OCI-LY3 (cell line): ENCODE results near the gene OSBPL3.

ENCODE experiments used
- H2AFZ ChIP-seq: fragments of 200-600, 300-600 bp; shearing (Covaris generic); 2 replicates; pipeline ENCODE4 v1.6.0; 2014; ENCODE audit warnings: antibody characterized with exemption, low read depth, low read length
- H3K27ac ChIP-seq: fragments of 200-600, 300-600 bp; sonication (generic); 2 replicates; pipeline ENCODE4 v1.5.1; 2014; ENCODE audit warnings: mild to moderate bottlenecking, low read length, moderate library complexity, mixed read lengths
- H3K27me3 ChIP-seq: fragments of 200-600, 300-600 bp; sonication (generic); 2 replicates; pipeline ENCODE4 v1.6.1; 2014; ENCODE audit warnings: low read depth, low read length, mixed read lengths
- H3K36me3 ChIP-seq: fragments of 200-600, 300-600 bp; sonication (generic); replicated peaks from 2 replicates; pipeline ENCODE3; 2014; ENCODE audit warnings: low read depth, low read length, mixed read lengths
- H3K4me1 ChIP-seq: fragments of 300-600, 200-600 bp; sonication (generic); 2 replicates; pipeline ENCODE4 v1.6.1; 2014; ENCODE audit warnings: low read length, mixed read lengths
- H3K4me2 ChIP-seq: fragments of 200-600, 300-600 bp; sonication (generic); 2 replicates; pipeline ENCODE4 v1.6.1; 2014; ENCODE audit warnings: low read length, mixed read lengths
- H3K4me3 ChIP-seq: fragments of 300-600, 200-600 bp; sonication (generic); 2 replicates; pipeline ENCODE4 v1.5.1; 2014; ENCODE audit warnings: antibody characterized with exemption, mild to moderate bottlenecking, low read length, moderate library complexity
- H3K79me2 ChIP-seq: fragments of 300-600, 200-600 bp; shearing (Covaris generic); 2 replicates; pipeline ENCODE4 v1.6.1; 2014; ENCODE audit warnings: mild to moderate bottlenecking, low read length, mixed read lengths
- H3K9ac ChIP-seq: fragments of 300-600, 200-600 bp; shearing (Covaris generic); 2 replicates; pipeline ENCODE4 v1.6.0; 2014; ENCODE audit warnings: mild to moderate bottlenecking, low read length, moderate library complexity
- H3K9me3 ChIP-seq: fragments of 200-600, 300-600 bp; shearing (Covaris generic); 2 replicates; pipeline ENCODE4 v1.6.1; 2014; ENCODE audit warnings: low read length, mixed read lengths; ENCODE audit not compliant: insufficient read depth
- H4K20me1 ChIP-seq: fragments of 200-600, 300-600 bp; sonication (generic); 2 replicates; pipeline ENCODE4 v1.6.1; 2016; ENCODE audit warnings: low read length, mixed read lengths; ENCODE audit not compliant: insufficient read depth
- EZH2phosphoT487 ChIP-seq: fragments of 200-600 bp; shearing (Covaris generic); IDR thresholded peaks from 2 replicates; pipeline ENCODE4 v1.6.1; 2018; ENCODE audit warnings: antibody characterized with exemption, mixed run types, low read depth
- TF ChIP-seq, protein P1 (sequence below): fragments of 200-600, 300-600 bp; sonication (generic); IDR thresholded peaks from 2 replicates; pipeline ENCODE4 v1.5.1; 2014; ENCODE audit warnings: antibody characterized with exemption, low read length, low read depth

The OSBPL3 gene

DNA sequence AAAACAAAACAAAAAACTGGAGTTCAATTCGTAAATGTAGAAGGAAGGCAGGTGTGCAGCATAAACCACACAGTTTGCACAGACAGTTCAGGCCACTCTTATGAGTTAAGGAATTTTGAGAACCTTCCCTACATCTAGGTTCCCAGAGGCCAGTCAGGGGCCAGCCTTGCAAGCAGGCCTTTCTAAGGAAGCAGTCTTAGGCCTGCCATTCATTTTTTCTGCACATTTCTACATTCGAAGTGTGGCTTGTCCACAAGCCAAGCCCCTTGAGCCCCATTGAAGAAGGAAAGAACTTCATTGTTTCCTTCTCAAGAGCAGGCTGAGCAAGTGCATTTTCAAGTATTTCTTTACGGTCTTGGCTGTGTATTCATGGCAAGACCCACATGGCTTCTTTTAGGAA is 11.4 kb upstream of the OSBPL3 start:
- TF ChIP-seq EZH2phosphoT487: no peak
- TF ChIP-seq, protein P1, sequence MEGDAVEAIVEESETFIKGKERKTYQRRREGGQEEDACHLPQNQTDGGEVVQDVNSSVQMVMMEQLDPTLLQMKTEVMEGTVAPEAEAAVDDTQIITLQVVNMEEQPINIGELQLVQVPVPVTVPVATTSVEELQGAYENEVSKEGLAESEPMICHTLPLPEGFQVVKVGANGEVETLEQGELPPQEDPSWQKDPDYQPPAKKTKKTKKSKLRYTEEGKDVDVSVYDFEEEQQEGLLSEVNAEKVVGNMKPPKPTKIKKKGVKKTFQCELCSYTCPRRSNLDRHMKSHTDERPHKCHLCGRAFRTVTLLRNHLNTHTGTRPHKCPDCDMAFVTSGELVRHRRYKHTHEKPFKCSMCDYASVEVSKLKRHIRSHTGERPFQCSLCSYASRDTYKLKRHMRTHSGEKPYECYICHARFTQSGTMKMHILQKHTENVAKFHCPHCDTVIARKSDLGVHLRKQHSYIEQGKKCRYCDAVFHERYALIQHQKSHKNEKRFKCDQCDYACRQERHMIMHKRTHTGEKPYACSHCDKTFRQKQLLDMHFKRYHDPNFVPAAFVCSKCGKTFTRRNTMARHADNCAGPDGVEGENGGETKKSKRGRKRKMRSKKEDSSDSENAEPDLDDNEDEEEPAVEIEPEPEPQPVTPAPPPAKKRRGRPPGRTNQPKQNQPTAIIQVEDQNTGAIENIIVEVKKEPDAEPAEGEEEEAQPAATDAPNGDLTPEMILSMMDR: no peak
- no peak overlapping the region for H3K4me3 ChIP-seq
- H3K36me3 ChIP-seq: no peaks in the 10 kb centered on the region
- H3K4me2 ChIP-seq: no peak overlapping the region
- H3K27ac ChIP-seq: no peak overlapping the region
- H3K79me2 ChIP-seq: no peaks in the 10 kb centered on the region
- H3K9ac ChIP-seq: no peak overlapping the region
- no peaks in the 10 kb centered on the region for H4K20me1 ChIP-seq
- no peaks in the 10 kb centered on the region for H3K27me3 ChIP-seq
- H3K9me3 ChIP-seq: no peaks in the 10 kb centered on the region
- no peak overlapping the region for H2AFZ ChIP-seq
- H3K4me1 ChIP-seq: no peaks in the 10 kb centered on the region

DNA sequence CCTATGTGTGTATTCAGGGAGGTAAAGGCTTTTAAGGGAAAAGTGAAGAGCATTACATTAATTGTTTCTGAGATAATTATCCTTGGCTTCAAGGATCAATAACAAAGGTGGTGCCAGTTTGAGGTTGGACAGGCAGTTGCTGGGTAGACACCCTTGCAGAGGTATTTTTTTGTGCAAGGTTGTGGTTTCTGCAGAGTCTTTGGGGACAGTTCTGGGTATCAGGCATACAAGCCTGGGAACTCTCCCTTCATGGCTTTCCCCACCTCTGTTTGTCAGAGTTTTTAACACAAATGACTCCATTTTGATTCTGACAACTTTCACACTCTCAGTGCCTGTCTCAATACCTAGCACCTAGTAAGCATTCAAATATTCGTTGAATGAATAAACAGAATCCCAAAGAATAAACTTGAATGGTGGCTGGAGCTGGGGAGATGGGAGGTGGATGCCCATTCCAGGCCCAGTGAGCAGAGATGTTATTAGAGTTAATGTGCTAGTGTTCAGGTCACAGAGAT is 7.4 kb upstream of the OSBPL3 start:
- H2AFZ ChIP-seq: no peak overlapping the region
- no peak overlapping the region for H3K27ac ChIP-seq
- H3K27me3 ChIP-seq: peaks cover 5% of the 10 kb centered on the region; the same call in 1 of the 2 replicates
- H3K79me2 ChIP-seq: no peaks in the 10 kb centered on the region
- H4K20me1 ChIP-seq: no peaks in the 10 kb centered on the region
- no peak overlapping the region for H3K4me3 ChIP-seq
- TF ChIP-seq, protein P1: no peak
- no peak for TF ChIP-seq EZH2phosphoT487
- no peaks in the 10 kb centered on the region for H3K4me1 ChIP-seq
- H3K4me2 ChIP-seq: no peak overlapping the region
- H3K9ac ChIP-seq: no peak overlapping the region
- no peaks in the 10 kb centered on the region for H3K36me3 ChIP-seq
- H3K9me3 ChIP-seq: no peaks in the 10 kb centered on the region

DNA sequence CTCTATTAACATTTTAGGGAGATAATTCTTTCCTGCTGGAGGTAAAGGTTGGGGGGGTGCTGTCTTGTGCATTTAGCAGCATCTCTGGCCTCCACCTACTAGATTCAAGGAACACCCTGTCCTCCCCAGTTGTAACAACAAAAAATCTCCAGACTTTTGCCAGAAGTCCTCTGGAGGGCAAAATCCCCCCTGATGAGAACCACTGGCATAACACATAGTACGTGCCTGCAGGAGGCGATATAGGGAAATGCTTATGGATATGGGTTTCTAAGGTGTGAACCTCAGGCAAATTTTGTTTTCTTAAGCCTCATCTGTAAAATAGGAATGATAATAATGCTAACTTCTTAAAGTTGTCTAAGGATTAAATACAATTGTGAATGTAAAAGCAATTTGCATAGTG is 2.9 kb upstream of the OSBPL3 start:
- Histone ChIP-seq H3K27ac (no peak overlapping the region), H3K9me3 (no peaks in the 10 kb centered on the region), H3K36me3 (no peaks in the 10 kb centered on the region), H2AFZ (no peak overlapping the region), H3K9ac (no peak overlapping the region), H4K20me1 (peaks cover 4% of the 10 kb centered on the region; the same call in 1 of the 2 replicates), H3K79me2 (peaks cover 9% of the 10 kb centered on the region), H3K4me2 (no peak overlapping the region), H3K4me1 (peaks cover 20% of the 10 kb centered on the region), H3K27me3 (peaks cover 21% of the 10 kb centered on the region), H3K4me3 (no peak overlapping the region)
- no peak for TF ChIP-seq EZH2phosphoT487
- TF ChIP-seq, protein P1: peak; percentile 15; the same call in 1 of the 2 replicates

DNA sequence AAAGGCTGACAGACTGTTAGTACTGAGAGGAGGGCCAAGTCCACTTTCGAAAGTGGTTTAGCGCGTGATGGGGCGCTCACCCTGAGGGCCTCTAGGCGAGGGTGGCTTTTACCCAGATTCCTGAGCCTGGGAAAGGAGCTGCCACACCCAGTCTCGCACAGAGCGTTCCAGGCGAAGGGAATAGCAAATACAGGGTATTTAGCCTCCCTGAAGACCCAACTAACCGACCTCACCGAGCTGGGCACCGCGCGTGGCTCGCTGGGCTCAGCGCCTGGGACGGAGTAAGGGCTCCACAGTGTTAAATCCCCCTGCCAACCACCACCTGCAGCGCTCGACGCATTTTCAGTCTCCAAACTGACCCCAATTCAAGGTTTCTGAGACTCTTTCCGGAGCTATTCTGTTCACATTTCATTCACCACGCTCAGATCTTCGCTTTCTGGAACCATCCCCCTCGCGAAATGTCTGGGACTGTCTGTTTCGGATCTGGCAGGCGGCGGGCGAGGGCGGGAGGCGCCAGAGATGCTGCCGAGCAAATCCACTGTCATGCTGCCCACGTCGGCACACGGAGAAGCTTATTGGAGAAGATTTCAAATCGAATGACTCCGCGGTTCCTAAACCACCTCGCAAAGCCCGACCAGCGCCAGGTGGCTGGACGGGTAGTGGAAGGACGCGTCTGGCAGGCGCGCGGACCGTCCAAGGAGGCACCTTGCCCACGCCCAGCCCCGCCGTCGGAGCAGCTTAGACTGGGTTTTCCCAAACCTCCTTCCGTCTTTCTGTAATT is 1.4 kb upstream of the OSBPL3 start:
- Histone ChIP-seq H4K20me1 (peaks cover 4% of the 10 kb centered on the region; the same call in 1 of the 2 replicates), H3K36me3 (no peaks in the 10 kb centered on the region), H3K79me2 (peaks cover 9% of the 10 kb centered on the region), H3K27ac (no peak overlapping the region), H3K4me1 (peaks cover 20% of the 10 kb centered on the region), H3K27me3 (peaks cover 21% of the 10 kb centered on the region), H3K4me2 (peak overlapping the region; percentile 88), H3K4me3 (peak overlapping the region; percentile 97), H3K9me3 (no peaks in the 10 kb centered on the region), H3K9ac (peak overlapping the region; percentile 17; the same call in 1 of the 2 replicates), H2AFZ (peak overlapping the region; percentile 92; the same call in 1 of the 2 replicates)
- TF ChIP-seq, protein P1: no peak
- no peak for TF ChIP-seq EZH2phosphoT487
